Retina (tissue), 1 donor: ENCODE measurements around the gene PRKG2.

Source experiments
- DNase-seq: peaks from one replicate; pipeline ENCODE4 v3.0.0-alpha.2; 2016

PRKG2 gene

DNA sequence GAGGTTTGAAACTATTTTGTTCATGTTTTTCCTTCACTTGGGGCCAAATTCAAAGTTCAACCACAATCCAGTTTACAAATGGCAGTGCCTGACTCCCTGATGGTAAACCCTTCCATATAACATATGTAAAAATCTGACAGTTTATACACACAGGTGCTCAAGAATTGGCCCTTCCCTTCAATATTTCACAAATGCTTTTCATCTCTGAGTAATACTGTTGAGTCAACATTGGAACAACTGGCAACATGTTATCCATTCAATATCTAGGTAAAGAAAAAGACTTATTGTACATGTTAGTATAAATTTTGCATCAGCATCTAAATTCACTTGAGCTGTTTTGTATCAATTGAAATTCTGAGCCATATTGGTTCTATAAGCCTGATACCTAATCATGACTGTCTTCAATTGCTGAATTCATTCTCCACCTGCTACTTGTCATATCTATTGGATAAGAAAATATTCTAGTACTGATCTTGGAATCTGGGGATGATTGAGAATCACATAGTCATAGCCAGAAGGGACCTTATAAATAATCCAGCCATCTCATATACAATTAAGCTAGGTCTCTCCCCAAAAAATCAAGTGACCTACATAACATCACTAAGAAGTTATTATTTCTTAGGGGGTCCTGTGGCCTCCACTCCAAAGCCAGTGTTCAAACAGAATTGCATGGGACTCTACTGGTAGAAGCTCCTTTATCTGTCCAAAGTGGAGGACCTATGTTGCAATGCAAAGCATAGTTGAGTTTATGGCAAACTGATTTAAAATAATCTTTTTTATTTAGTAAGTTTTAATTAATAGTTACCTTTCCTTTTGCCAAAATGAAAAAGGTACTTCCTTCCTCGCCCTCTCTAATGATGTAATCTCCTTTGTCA lies 61.9 kb downstream of the PRKG2 start:
- DNase-seq: no peak

DNA sequence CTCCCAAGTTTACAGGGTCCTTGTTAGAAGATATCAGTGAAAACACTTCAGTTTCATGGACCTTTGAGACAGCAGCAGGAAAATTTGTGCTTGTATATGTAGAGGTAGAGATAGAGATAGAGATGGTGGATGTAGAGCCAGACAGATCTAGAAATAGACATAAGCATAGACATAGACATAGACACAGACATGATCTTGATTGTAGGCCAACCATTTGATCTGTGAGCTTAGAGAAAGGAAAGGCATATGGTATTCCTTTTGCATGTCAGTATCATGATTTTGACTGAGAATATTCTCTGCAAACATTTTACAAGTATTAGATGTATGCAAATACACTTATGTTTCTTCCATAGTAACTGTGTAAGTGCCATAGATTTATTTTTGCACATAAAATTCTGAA lies 65.0 kb downstream of the PRKG2 start:
- DNase-seq: no peak

- no peak for DNase-seq
Measured at GRCh38 chr4:81148576-81148975, 66.4 kb downstream of the PRKG2 start.

- DNase-seq: no peak
Measured at GRCh38 chr4:81146466-81146865, 68.6 kb downstream of the PRKG2 start.

- DNase-seq: no peak
Measured at GRCh38 chr4:81143183-81143582, 71.8 kb downstream of the PRKG2 start.

GRCh38 chr4:81142744-81143143 lies 72.3 kb downstream of the PRKG2 start:
- DNase-seq: no peak

DNA sequence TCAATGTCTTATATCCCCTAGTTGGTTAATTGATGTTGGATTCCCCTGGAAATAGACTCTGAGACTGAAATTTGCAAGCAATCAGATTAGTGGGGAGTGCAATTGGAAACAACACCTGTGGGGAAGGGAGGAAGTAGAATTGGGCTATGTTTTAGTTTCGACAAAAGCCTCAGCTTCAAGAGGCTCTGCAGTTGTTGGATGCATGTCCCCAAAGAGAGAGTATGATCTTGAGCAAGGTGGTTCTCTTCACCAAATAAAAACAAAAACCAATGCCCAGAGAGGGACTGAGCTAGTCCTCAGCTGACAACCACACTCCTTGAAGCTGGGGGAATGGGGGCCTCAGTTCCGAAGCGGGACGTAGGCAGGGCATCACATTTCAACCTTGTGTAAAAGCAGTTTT lies 77.1 kb downstream of the PRKG2 start:
- DNase-seq: no peak

DNA sequence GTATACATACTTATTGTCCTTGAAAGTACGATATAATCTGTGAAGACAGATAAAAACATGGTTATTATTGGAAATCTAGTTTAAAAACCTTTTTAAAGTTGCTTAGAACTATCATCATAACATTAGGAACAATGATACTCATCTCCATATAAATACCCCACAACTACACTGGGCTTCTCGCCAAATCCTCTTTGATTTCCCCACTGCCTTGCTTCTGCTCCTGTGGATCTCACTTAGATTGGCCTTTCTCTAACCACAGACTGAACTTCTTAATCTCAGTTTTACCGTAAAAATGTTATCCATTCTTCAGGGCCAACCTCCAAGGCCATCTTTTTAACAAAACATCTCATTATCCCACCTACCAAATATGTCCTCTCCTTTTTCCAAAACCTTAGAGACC lies 77.6 kb downstream of the PRKG2 start:
- no peak for DNase-seq

DNA sequence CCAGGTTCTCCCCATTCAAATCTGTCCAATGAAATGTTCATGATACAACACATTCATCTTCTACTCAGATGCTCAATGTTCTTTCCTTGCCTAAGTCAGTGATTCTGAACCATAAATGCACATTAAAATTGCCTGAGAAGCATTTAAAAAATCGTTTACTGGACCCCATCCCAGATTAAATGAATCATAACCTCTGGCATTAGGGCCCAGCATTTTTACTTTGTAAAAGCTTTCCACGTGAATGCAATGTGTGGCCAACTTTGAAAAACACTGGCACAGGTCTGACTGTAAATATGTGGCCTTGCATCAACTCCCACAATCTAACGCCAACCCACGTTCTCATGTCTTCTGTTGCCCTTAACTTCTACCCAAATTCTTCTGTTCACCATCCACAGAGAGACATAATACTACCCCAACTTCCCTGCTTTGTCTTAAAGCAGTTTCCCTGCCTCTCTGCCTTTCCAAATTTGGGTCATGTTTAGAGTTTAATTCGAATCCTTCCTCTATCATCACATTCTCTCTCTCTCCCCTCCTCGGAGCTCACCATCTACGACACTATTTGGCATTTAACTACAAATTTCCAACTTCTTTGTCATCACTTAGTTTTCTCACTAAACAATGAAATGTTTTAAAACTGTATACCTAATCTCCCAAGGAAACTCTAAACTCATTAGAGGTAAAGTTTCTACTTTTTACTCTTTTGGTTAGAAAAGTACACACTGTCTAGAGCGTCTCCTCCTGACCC lies 78.7 kb downstream of the PRKG2 start:
- no peak for DNase-seq

- no peak for DNase-seq
Measured at GRCh38 chr4:81135501-81135900, 79.5 kb downstream of the PRKG2 start.

GRCh38 chr4:81131563-81131962 lies 83.5 kb downstream of the PRKG2 start:
- no peak for DNase-seq

DNA sequence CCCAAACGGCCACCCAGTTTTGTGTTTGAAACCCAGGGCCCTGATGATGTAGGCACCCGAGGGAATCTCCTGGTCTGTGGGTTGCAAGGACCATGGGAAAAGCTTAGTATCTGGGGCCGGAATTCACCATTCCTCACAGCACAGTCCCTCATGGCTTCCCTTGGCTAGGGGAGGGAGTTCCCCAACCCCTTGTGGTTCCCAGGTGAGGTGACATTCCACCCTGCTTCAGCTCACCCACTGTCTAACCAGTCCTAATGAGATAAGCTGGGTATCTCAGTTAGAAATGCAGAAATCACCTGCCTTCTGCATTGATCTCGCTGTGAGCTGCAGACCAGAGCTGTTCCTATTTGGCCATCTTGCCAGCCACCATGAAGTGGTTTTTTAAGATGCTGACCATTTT lies 84.0 kb downstream of the PRKG2 start:
- DNase-seq: no peak

DNA sequence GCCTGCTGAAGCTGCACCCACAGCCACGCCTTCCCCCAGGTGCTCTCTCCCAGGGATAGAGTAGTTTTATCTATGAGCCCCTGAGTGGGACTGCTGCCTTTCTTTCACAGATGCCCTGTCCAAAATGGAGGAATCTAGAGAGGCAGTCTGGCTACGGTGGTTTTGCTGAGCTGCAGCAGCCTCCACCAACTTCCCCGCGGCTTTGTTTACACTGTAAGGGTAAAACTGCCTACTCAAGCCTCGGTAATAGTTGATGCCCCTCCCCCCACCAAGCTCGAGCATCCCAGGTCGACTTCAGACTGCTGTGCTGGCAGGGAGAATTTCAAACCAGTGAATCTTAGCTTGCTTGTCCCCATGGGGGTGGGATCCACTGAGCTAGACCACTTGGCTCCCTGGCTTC lies 84.5 kb downstream of the PRKG2 start:
- DNase-seq: no peak

GRCh38 chr4:81120055-81120454 lies 95.0 kb downstream of the PRKG2 start:
- DNase-seq: no peak

DNA sequence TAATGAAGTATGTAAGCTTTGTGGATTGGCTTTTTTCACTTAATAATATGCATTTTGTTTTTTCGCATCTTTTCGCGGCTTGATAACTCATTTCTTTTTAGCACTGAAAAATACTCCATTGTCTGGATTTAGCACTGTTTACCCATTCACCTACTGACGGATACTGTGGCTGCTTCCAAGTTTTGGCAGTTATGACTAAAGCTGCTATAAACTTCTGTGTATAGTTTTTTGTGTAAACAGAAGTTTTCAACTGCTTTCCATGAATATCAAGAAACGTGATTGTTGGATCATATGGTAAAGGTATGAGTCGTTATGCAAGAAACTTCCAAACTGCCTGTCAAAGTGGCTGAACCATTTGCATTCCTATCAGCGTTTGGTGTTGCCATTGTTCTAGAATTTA lies 96.9 kb downstream of the PRKG2 start:
- no peak for DNase-seq

GRCh38 chr4:81116566-81116965 lies 98.5 kb downstream of the PRKG2 start:
- no peak for DNase-seq

GRCh38 chr4:81113024-81113423 lies 102.0 kb downstream of the PRKG2 start:
- no peak for DNase-seq

GRCh38 chr4:81109356-81109755 lies 105.7 kb downstream of the PRKG2 start:
- DNase-seq: no peak

DNA sequence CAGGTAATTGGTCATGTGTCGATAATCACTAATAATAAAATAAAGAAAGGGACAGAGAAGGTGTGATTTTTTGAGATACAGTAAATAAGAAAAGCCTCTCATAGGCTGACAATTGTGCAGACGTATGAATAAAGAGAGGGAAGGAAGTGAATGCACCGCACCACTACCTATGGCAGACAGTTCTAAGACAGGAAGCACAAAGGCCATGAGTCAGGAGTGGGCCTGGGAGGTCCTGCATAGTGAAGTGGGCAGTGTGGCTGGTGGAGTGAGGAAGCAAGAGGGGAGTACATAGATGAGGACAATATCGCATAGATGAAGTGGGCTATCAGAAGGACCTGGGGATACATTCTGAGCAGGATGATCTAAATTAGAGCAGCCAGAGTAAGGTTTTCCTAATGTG lies 108.9 kb downstream of the PRKG2 start:
- no peak for DNase-seq

GRCh38 chr4:81102107-81102506 lies 112.9 kb downstream of the PRKG2 start:
- DNase-seq: no peak

- DNase-seq: no peak
Measured at GRCh38 chr4:81096566-81096965, 118.5 kb downstream of the PRKG2 start.

- no peak for DNase-seq
Measured at GRCh38 chr4:81095389-81095788, 119.6 kb downstream of the PRKG2 start.

DNA sequence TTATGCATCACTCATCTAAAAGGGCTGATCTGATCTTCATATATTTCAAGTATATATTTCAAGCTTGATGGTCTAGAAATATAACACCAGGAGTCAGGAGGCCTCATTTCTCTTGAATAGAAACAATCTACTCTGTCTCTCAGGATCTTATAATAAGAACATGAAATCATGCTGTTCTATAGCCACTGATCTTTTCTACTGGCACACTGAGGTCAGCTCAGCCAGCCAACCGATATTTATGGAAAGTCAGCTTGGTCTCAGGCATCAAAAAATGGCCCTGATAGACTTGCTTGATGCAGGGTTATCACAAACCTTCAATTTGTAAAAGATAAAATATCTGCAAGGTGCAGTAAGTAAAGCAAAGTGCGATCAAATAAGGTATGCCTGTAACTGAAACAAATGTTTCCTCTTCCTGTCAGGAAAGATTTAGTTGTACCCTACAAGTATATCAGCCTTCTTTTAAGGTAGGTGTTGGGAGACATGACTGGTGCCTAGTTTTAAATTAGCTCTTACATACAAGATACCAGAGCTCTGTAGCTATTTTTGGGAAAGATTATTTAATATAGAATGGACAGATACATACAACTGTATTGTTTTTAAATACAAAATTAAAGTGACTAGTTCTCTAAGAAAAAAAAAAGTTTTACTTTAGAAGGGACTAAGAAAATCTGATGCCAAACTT lies 121.2 kb downstream of the PRKG2 start:
- DNase-seq: no peak

DNA sequence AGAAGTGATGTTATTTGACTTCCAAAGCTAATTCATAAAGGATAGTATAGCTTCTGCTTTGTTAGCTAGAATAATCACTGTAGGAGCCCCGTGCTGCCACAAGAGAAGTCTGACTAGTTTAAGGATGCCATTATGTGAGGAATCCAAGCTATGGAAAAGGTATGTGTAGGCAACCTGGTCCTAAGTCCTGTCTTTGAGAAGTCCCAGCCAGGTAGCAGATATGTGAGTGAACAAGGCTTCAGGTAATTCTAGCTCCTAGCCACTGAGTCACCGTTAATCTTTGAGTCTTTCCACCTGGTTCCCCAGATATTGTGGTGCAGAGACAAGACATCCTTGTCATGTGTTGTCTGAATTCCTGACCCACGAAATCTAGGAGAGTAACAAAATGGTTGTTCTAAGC lies 129.0 kb downstream of the PRKG2 start:
- DNase-seq: no peak
